Measurements from ENCODE around the gene ZFYVE21. TPM values are rescaled to one million over a fixed set of nuclear protein-coding genes. Genes with fewer than 3 reads are reported as not detected.
A peak's percentile ranks its signal among the peaks of the same experiment; 100 is the strongest.

Gene ZFYVE21
- polyA plus RNA-seq, 2 of the 4 experiments (the other 2 are of a cell fraction) = 28.7 to 33.0 TPM

- Histone ChIP-seq H3K4me1 (peaks cover under 1% of the 10 kb centered on the region; the same call in 1 of the 3 replicates), H3K4me2 (no peak overlapping the region), H3K9me3 (no peaks in the 10 kb centered on the region), H3K4me3 (no peak overlapping the region), H3K27ac (no peak overlapping the region)
- DNase-seq (ENCODE audit: low read depth in 1 of 2, low spot score in 1 of 2) (no peak), FAIRE-seq (no peak), ATAC-seq (peak in 1 of 2 experiments; percentile 5; a peak in 3 of 6 replicates)
- 94% methylated on average over 14 of the region's 33 CpGs for WGBS (ENCODE audit: missing lambda C conversion rate)
- ChIA-PET POLR2A (no interaction called here), CTCF (interaction anchor here (0.6 to 1.6 kb wide), 4 partner anchors 13 to 32 kb away, joined by 3 to 6 read pairs (median 3); no protein-coding TSS in a partner anchor)
- no peak for TF ChIP-seq ZFP36 (IDR thresholded peaks at IDR 0.05; ENCODE audit: borderline replicate concordance, partially characterized antibody)
- TF ChIP-seq POLR2AphosphoS2 (conservative IDR thresholded peaks at IDR 0.05; ENCODE audit: low read length) = 0 out of 2 replicates have a peak, but pooled peaks have one; percentile 49
- TF ChIP-seq CHD4 (IDR thresholded peaks at IDR 0.05; ENCODE audit: borderline replicate concordance) = no peak
- TF ChIP-seq HOXA7 (CRISPR knock-in tag; IDR thresholded peaks at IDR 0.05) = no peak
Observed at GRCh38 chr14:103698380-103699260, 17.0 kb upstream of the ZFYVE21 start.

DNA sequence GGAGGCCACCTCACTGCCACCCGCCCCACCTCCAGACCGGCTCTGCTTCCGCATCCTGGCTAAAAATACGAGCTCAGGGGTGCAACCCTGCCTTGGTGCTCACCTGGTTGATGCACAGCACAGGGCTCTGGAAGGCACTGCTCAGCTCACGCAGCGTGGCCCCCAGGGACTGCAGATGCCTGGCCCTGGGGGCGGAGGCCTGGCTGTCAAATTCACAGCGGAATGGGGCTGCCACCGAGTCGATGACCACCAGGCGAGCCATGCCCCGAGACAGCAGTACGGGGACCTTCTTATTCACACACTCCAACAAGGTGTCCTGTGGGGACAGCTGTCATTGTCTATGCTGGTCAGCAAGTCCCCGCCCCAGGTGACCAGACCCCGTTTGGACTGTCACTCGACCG lies 16.3 kb upstream of the ZFYVE21 start:
- no peak for DNase-seq (ENCODE audit: low read depth in 1 of 2, low spot score in 1 of 2)
- Histone ChIP-seq H3K4me1 (no peaks in the 10 kb centered on the region), H3K4me2 (no peak overlapping the region), H3K4me3 (no peak overlapping the region), H3K27ac (no peak overlapping the region), H3K9me3 (no peaks in the 10 kb centered on the region)
- ChIA-PET CTCF (interaction anchor here (0.6 to 1.5 kb wide), 2 partner anchors 19 to 32 kb away, joined by 3 to 6 read pairs; no protein-coding TSS in a partner anchor), POLR2A (no interaction called here)
- TF ChIP-seq KDM1A (IDR thresholded peaks at IDR 0.05; ENCODE audit: low read depth) = no peak
- no peak for TF ChIP-seq RFX5 (IDR thresholded peaks at IDR 0.05)
- no peak for TF ChIP-seq HMGXB4 (CRISPR knock-in tag; IDR thresholded peaks at IDR 0.05; ENCODE audit: borderline replicate concordance)
- TF ChIP-seq, protein P1, sequence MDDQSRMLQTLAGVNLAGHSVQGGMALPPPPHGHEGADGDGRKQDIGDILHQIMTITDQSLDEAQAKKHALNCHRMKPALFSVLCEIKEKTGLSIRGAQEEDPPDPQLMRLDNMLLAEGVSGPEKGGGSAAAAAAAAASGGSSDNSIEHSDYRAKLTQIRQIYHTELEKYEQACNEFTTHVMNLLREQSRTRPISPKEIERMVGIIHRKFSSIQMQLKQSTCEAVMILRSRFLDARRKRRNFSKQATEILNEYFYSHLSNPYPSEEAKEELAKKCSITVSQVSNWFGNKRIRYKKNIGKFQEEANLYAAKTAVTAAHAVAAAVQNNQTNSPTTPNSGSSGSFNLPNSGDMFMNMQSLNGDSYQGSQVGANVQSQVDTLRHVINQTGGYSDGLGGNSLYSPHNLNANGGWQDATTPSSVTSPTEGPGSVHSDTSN (IDR thresholded peaks at IDR 0.05) = no peak
- TF ChIP-seq, protein P2, sequence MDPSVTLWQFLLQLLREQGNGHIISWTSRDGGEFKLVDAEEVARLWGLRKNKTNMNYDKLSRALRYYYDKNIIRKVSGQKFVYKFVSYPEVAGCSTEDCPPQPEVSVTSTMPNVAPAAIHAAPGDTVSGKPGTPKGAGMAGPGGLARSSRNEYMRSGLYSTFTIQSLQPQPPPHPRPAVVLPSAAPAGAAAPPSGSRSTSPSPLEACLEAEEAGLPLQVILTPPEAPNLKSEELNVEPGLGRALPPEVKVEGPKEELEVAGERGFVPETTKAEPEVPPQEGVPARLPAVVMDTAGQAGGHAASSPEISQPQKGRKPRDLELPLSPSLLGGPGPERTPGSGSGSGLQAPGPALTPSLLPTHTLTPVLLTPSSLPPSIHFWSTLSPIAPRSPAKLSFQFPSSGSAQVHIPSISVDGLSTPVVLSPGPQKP (IDR thresholded peaks at IDR 0.05; ENCODE audit: low read depth, low read length) = no peak
- TF ChIP-seq PHF8 (IDR thresholded peaks at IDR 0.05; ENCODE audit: borderline replicate concordance, low read depth) = no peak
- no peak for TF ChIP-seq HOXB5 (CRISPR knock-in tag; IDR thresholded peaks at IDR 0.05)
- no peak for TF ChIP-seq CBX8 (IDR thresholded peaks at IDR 0.05)
- TF ChIP-seq, protein P3, sequence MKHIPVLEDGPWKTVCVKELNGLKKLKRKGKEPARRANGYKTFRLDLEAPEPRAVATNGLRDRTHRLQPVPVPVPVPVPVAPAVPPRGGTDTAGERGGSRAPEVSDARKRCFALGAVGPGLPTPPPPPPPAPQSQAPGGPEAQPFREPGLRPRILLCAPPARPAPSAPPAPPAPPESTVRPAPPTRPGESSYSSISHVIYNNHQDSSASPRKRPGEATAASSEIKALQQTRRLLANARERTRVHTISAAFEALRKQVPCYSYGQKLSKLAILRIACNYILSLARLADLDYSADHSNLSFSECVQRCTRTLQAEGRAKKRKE (CRISPR knock-in tag; IDR thresholded peaks at IDR 0.05; ENCODE audit: low read depth) = no peak
- no peak for FAIRE-seq
- 96% methylated on average over 13 of the region's 17 CpGs for WGBS (ENCODE audit: missing lambda C conversion rate)
- ATAC-seq = no peak

Measured in A549 (cell line).